WI38 (cell line): ENCODE results near the gene JUND.

Experiments
- H3K4me3 ChIP-seq: 2 replicates; pipeline ENCODE4 v1.5.1; 2011; ENCODE audit warnings: low read depth, mild to moderate bottlenecking, control low read depth, low read length
- CTCF ChIP-seq: IDR thresholded peaks from 2 replicates; pipeline ENCODE4 v1.5.1; 2012; ENCODE audit warnings: low read depth, mild to moderate bottlenecking, control low read depth, low read length

JUND gene

GRCh38 chr19:18293642-18294466 is 12.4 kb upstream of the JUND start:
- H3K4me3 ChIP-seq = no peak overlapping the region
- TF ChIP-seq CTCF = no peak

- peak overlapping the region; percentile 62 for H3K4me3 ChIP-seq
- TF ChIP-seq CTCF = no peak
Measured at GRCh38 chr19:18292810-18293641, 11.6 kb upstream of the JUND start.

GRCh38 chr19:18292462-18292809 is 11.0 kb upstream of the JUND start:
- peak overlapping the region; percentile 62 for H3K4me3 ChIP-seq
- TF ChIP-seq CTCF = no peak

- TF ChIP-seq CTCF = no peak
- peak overlapping the region; percentile 62 for H3K4me3 ChIP-seq
Measured at GRCh38 chr19:18291590-18292461, 10.4 kb upstream of the JUND start.

GRCh38 chr19:18291019-18291524 is 9.7 kb upstream of the JUND start:
- no peak overlapping the region; the same call in 1 of the 2 replicates for H3K4me3 ChIP-seq
- no peak for TF ChIP-seq CTCF

- H3K4me3 ChIP-seq = no peak overlapping the region
- TF ChIP-seq CTCF = no peak
Measured at GRCh38 chr19:18290302-18291018, 9.0 kb upstream of the JUND start.
